Measurements from ENCODE around the gene CNN2. TPM values are rescaled to one million over a fixed set of nuclear protein-coding genes. Genes with fewer than 3 reads are reported as not detected.

The CNN2 gene
- total RNA-seq, 2 donors from 2014 or later = 30.7 to 42.5 TPM

DNA sequence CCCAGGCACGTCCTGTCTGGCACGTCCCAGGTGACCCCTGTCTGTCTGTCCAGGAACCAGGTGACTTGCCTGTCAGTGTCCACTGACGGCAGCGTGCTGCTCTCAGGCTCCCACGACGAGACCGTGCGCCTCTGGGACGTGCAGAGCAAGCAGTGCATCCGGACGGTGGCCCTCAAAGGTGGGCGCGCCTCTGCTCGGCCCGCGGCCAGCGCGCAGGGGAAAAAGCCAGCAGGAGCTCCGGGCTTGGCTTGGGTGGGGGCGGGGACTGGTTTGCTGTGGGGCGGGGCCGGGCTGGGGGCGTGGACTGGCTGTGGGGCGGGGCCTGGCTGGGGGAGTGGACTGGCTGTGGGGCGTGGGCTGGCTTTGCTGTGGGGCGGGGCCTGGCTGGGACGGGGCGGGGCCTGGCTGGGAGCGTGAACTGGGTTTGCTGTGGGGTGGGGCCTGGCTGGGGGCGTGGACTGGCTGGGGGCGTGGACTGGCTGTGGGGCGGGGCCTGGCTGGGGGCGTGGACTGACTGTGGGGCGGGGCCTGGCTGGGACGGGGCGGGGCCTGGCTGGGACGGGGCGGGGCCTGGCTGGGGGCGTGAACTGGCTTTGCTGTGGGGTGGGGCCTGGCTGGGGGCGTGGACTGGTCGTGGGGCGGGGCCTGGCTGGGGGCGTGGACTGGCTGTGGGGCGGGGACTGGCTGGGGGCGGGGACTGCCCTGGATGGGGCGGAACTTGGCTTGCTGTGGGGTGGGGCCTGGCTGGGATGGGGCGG lies 35.1 kb upstream of the CNN2 start:
- H3K9me3 ChIP-seq = no peaks in the 10 kb centered on the region
- H3K36me3 ChIP-seq (replicated peaks in 1 of 2; ENCODE audit: insufficient read depth in 1 of 2, low read depth in 2 of 2) = no peaks in the 10 kb centered on the region
- ATAC-seq (no peak), DNase-seq (no peak)
- no peak overlapping the region for H3K4me3 ChIP-seq
- peaks cover 16% of the 10 kb centered on the region for H3K4me1 ChIP-seq
- TF ChIP-seq, protein P1, sequence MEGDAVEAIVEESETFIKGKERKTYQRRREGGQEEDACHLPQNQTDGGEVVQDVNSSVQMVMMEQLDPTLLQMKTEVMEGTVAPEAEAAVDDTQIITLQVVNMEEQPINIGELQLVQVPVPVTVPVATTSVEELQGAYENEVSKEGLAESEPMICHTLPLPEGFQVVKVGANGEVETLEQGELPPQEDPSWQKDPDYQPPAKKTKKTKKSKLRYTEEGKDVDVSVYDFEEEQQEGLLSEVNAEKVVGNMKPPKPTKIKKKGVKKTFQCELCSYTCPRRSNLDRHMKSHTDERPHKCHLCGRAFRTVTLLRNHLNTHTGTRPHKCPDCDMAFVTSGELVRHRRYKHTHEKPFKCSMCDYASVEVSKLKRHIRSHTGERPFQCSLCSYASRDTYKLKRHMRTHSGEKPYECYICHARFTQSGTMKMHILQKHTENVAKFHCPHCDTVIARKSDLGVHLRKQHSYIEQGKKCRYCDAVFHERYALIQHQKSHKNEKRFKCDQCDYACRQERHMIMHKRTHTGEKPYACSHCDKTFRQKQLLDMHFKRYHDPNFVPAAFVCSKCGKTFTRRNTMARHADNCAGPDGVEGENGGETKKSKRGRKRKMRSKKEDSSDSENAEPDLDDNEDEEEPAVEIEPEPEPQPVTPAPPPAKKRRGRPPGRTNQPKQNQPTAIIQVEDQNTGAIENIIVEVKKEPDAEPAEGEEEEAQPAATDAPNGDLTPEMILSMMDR (IDR thresholded peaks at IDR 0.05) = no peak
- no peak for TF ChIP-seq POLR2A (IDR thresholded peaks at IDR 0.05)
- H3K27ac ChIP-seq = no peak overlapping the region
- H3K27me3 ChIP-seq = peaks cover 0 to 7% of the 10 kb centered on the region in 2 donors
- 78% methylated on average over 32 of the region's 47 CpGs; no CpG with 5 or more reads in 1 of the 2 donors for WGBS, 2 donors
- intact Hi-C loops (cut with DNase I) = no loop called here

DNA sequence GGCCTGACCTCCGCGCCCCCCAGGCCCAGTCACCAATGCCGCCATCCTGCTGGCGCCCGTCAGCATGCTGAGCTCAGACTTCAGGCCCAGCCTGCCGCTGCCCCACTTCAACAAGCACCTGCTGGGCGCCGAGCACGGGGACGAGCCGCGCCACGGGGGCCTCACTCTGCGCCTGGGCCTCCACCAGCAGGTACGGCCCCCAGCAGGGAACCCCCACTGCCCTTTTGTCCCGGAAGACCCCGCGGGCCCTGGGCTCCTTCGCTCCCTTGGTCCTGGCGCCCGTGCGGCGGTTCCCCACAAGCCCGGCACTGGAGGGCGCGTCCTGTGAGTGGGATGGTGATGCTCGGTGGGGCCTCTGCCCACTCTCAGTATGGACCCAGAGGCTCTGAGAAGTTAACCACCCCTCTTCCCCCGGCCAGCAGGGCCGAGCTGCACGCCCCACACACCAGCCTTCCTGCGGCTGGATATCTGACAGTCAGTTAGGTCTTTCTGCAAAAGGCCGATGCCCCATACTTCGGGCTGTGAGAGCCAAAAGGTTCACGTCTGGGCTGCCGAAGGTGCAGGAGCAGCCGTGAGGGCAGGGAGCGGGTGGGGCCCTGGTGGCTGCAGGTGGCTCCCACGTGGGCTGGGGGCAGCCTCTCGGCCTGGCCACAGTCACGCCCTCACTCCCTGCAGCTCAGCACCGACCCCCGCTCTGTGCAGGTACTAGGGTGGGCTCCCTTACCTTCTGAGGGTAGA lies 34.3 kb upstream of the CNN2 start:
- ATAC-seq (no peak), DNase-seq (no peak)
- H3K27ac ChIP-seq = no peak overlapping the region
- WGBS, 2 donors = 93 to 94% methylated on average over 7 to 33 of the region's 42 CpGs
- H3K27me3 ChIP-seq = peaks cover 0 to 10% of the 10 kb centered on the region in 2 donors
- intact Hi-C loops (cut with DNase I) = no loop called here
- H3K4me1 ChIP-seq = peaks cover 22% of the 10 kb centered on the region
- no peak for TF ChIP-seq POLR2A (IDR thresholded peaks at IDR 0.05)
- TF ChIP-seq, protein P1 (IDR thresholded peaks at IDR 0.05) = no peak
- H3K4me3 ChIP-seq = no peak overlapping the region
- H3K9me3 ChIP-seq = no peaks in the 10 kb centered on the region
- H3K36me3 ChIP-seq (replicated peaks in 1 of 2; ENCODE audit: insufficient read depth in 1 of 2, low read depth in 2 of 2) = no peaks in the 10 kb centered on the region

DNA sequence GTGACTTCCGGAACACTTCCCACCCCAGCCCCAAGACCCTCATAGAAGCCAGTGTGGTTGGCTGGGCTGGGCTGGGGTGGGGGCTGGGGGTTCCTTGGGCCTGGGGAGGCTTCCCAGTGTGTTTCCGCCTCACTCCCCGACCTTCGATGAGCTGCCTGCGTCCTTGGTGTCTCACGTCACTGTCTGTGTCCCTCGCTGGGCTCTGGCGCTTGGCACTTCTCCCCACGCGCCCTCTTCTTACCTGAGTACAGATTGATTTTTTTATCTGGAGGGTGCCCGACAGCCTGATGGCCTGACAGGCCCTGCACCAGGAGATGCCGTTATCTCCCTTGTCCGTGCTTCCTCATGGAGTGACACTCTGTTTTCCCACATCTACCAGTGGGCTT lies 33.7 kb upstream of the CNN2 start:
- Histone ChIP-seq H3K4me3 (no peak overlapping the region), H3K36me3 (replicated peaks in 1 of 2; ENCODE audit: insufficient read depth in 1 of 2, low read depth in 2 of 2) (no peaks in the 10 kb centered on the region), H3K27me3 (peaks cover 0 to 15% of the 10 kb centered on the region in 2 donors), H3K4me1 (peaks cover 22% of the 10 kb centered on the region), H3K27ac (no peak overlapping the region), H3K9me3 (no peaks in the 10 kb centered on the region)
- intact Hi-C loops (cut with DNase I) = no loop called here
- DNase-seq = no peak
- TF ChIP-seq POLR2A (IDR thresholded peaks at IDR 0.05) = no peak
- TF ChIP-seq, protein P1 (IDR thresholded peaks at IDR 0.05) = no peak
- no peak for ATAC-seq
- WGBS, 2 donors = 89 to 94% methylated on average over 12 to 13 of the region's 13 CpGs

DNA sequence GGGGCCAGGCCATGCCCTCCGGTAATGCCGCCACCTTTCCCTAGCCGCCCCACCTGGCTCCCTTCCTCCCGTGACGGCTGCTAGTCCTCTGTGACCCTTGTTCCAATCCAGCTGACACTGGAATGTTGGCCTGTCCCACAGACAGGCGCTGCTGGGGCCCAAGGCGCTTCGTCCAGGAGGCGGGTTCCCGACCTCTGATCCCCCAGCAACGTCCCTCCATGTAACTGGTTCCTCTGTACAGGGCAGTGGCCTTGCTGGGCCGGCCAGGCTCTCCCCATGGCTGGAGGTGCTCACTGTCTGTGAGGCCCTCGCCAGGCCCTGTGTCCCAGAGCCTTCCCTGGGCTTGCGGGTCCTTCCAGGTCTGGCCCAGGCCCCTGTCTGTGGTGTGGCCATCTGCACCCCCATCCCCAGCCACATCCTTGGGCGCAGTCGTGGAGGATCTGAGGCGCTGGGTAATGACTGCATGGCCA lies 33.0 kb upstream of the CNN2 start:
- peaks cover 22% of the 10 kb centered on the region for H3K4me1 ChIP-seq
- TF ChIP-seq, protein P1 (IDR thresholded peaks at IDR 0.05) = no peak
- no peak for TF ChIP-seq POLR2A (IDR thresholded peaks at IDR 0.05)
- no peak overlapping the region for H3K4me3 ChIP-seq
- H3K27me3 ChIP-seq = peaks cover 0 to 15% of the 10 kb centered on the region in 2 donors
- no peaks in the 10 kb centered on the region for H3K9me3 ChIP-seq
- DNase-seq (no peak), ATAC-seq (no peak)
- 94% methylated on average over 10 to 17 of the region's 17 CpGs for WGBS, 2 donors
- no peak overlapping the region for H3K27ac ChIP-seq
- intact Hi-C loops (cut with DNase I) = no loop called here
- no peaks in the 10 kb centered on the region for H3K36me3 ChIP-seq (replicated peaks in 1 of 2; ENCODE audit: insufficient read depth in 1 of 2, low read depth in 2 of 2)

All from body of pancreas (tissue), 4 donors.